Loucy (cell line): ENCODE results near the gene NHS.

ENCODE experiments used
- H2AFZ ChIP-seq: fragments of 200-600 bp; sonication (generic); 2 replicates; pipeline ENCODE4 v1.6.0; 2016; ENCODE audit warnings: antibody characterized with exemption, mild to moderate bottlenecking, low read length, moderate library complexity
- H3F3A ChIP-seq: fragments of 200-600 bp; 2 replicates; pipeline ENCODE4 v1.6.0; 2016; ENCODE audit warnings: antibody characterized with exemption, low read depth, mild to moderate bottlenecking
- H3K27me3 ChIP-seq: fragments of 200-600 bp; sonication (generic); 2 replicates; pipeline ENCODE4 v1.6.1; 2014; ENCODE audit warnings: low read length, mild to moderate bottlenecking; ENCODE audit not compliant: insufficient read depth, poor library complexity, severe bottlenecking
- H3K36me3 ChIP-seq: fragments of 200-600 bp; sonication (generic); 2 replicates; pipeline ENCODE4 v1.6.1; 2016; ENCODE audit warnings: low read length; ENCODE audit not compliant: insufficient read depth
- H3K4me1 ChIP-seq: fragments of 200-600 bp; sonication (generic); 2 replicates; pipeline ENCODE4 v1.5.1; 2014; ENCODE audit warnings: low read length, mild to moderate bottlenecking; ENCODE audit not compliant: insufficient read depth, poor library complexity, severe bottlenecking
- H3K4me2 ChIP-seq: fragments of 200-600 bp; sonication (generic); 2 replicates; pipeline ENCODE4 v1.6.0; 2014; ENCODE audit warnings: antibody characterized with exemption, low read length, low read depth, mild to moderate bottlenecking; ENCODE audit not compliant: poor library complexity, severe bottlenecking
- H3K4me3 ChIP-seq: fragments of 200-600 bp; sonication (generic); 2 replicates; pipeline ENCODE4 v1.5.1; 2014; ENCODE audit warnings: low read length, mild to moderate bottlenecking, mixed read lengths; ENCODE audit not compliant: poor library complexity, severe bottlenecking
- H3K79me2 ChIP-seq: fragments of 200-600 bp; sonication (generic); 2 replicates; pipeline ENCODE4 v1.6.1; 2014; ENCODE audit warnings: low read length; ENCODE audit not compliant: insufficient read depth
- H3K9ac ChIP-seq: fragments of 200-600 bp; sonication (generic); 2 replicates; pipeline ENCODE4 v1.6.0; 2014; ENCODE audit warnings: mild to moderate bottlenecking, low read depth, low read length, moderate library complexity; ENCODE audit not compliant: poor library complexity, severe bottlenecking
- H3K9me2 ChIP-seq: fragments of 200-600 bp; sonication (generic); replicated peaks from 2 replicates; pipeline ENCODE4 v1.6.1; 2016; ENCODE audit warnings: low read depth, low read length, mixed read lengths
- H3K9me3 ChIP-seq: fragments of 200-600 bp; sonication (generic); 2 replicates; pipeline ENCODE4 v1.6.1; 2014; ENCODE audit warnings: mild to moderate bottlenecking, antibody characterized with exemption, low read length, low read depth; ENCODE audit not compliant: insufficient read depth
- H4K20me1 ChIP-seq: fragments of 200-600 bp; sonication (generic); 2 replicates; pipeline ENCODE4 v1.6.0; 2014; ENCODE audit warnings: antibody characterized with exemption, low read length, mild to moderate bottlenecking; ENCODE audit not compliant: insufficient read depth, poor library complexity, severe bottlenecking
- EZH2phosphoT487 ChIP-seq: fragments of 200-600 bp; IDR thresholded peaks from 2 replicates; pipeline ENCODE4 v1.6.1; 2018; ENCODE audit warnings: antibody characterized with exemption, mild to moderate bottlenecking, moderate library complexity, borderline replicate concordance
- TF ChIP-seq, protein P1 (sequence below): fragments of 200-600 bp; sonication (generic); conservative IDR thresholded peaks from 2 replicates; pipeline ENCODE4 v1.5.1; 2014; ENCODE audit warnings: mild to moderate bottlenecking, antibody characterized with exemption, low read length

NHS gene

DNA sequence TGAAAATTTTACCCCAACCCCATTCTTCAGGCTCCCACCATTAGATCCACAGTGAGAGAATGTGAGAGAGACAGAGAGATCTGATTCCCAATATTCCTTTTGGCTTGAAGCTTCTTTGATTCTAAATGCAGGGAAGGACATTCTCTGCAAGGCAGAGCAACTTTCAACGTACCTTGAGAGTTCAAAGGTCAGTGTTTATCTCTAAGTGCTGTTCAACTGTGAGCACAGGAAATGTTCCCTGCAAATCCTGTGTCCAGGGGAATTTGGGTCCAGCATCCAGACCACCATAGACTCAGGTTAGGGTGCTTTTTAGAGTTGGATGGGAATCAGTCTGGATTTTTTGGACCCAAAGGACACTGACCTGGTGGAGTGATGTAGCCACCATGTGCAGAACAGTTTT, 97.4 kb downstream of the NHS start:
- no peaks in the 10 kb centered on the region for H3F3A ChIP-seq
- TF ChIP-seq, protein P1, sequence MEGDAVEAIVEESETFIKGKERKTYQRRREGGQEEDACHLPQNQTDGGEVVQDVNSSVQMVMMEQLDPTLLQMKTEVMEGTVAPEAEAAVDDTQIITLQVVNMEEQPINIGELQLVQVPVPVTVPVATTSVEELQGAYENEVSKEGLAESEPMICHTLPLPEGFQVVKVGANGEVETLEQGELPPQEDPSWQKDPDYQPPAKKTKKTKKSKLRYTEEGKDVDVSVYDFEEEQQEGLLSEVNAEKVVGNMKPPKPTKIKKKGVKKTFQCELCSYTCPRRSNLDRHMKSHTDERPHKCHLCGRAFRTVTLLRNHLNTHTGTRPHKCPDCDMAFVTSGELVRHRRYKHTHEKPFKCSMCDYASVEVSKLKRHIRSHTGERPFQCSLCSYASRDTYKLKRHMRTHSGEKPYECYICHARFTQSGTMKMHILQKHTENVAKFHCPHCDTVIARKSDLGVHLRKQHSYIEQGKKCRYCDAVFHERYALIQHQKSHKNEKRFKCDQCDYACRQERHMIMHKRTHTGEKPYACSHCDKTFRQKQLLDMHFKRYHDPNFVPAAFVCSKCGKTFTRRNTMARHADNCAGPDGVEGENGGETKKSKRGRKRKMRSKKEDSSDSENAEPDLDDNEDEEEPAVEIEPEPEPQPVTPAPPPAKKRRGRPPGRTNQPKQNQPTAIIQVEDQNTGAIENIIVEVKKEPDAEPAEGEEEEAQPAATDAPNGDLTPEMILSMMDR = no peak
- no peak for TF ChIP-seq EZH2phosphoT487
- no peaks in the 10 kb centered on the region for H3K9me2 ChIP-seq
- no peaks in the 10 kb centered on the region for H3K27me3 ChIP-seq
- no peak overlapping the region for H2AFZ ChIP-seq
- H3K4me3 ChIP-seq = no peak overlapping the region
- no peaks in the 10 kb centered on the region for H3K9me3 ChIP-seq
- H3K79me2 ChIP-seq = no peaks in the 10 kb centered on the region
- H3K9ac ChIP-seq = no peak overlapping the region
- H4K20me1 ChIP-seq = no peaks in the 10 kb centered on the region
- H3K4me2 ChIP-seq = no peak overlapping the region
- H3K36me3 ChIP-seq = no peaks in the 10 kb centered on the region
- no peaks in the 10 kb centered on the region for H3K4me1 ChIP-seq

DNA sequence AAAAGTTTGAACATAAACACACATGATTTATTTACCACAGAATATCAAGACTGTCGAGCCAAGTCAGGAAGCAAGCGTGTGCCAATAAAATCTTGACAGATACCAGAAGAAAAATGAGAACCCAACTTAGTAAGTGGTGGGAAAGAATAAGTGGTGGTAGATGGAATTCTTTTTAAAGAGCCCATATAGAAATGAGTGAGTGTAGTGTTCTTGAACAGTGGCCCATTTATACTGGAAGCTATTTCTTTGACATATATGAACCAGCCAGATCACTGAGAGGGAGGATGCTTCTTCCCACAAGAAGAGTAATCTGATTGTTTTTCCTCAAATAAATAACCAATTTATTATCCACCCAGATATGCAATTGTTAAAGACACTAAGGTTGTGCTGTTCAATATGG, 98.0 kb downstream of the NHS start:
- Histone ChIP-seq H3K9ac (no peak overlapping the region), H3K9me3 (no peaks in the 10 kb centered on the region), H3F3A (no peaks in the 10 kb centered on the region), H3K27me3 (no peaks in the 10 kb centered on the region), H4K20me1 (no peaks in the 10 kb centered on the region), H3K4me3 (no peak overlapping the region), H3K79me2 (no peaks in the 10 kb centered on the region), H3K4me1 (no peaks in the 10 kb centered on the region), H3K9me2 (no peaks in the 10 kb centered on the region), H2AFZ (no peak overlapping the region), H3K4me2 (no peak overlapping the region), H3K36me3 (no peaks in the 10 kb centered on the region)
- no peak for TF ChIP-seq EZH2phosphoT487
- TF ChIP-seq, protein P1 = no peak

DNA sequence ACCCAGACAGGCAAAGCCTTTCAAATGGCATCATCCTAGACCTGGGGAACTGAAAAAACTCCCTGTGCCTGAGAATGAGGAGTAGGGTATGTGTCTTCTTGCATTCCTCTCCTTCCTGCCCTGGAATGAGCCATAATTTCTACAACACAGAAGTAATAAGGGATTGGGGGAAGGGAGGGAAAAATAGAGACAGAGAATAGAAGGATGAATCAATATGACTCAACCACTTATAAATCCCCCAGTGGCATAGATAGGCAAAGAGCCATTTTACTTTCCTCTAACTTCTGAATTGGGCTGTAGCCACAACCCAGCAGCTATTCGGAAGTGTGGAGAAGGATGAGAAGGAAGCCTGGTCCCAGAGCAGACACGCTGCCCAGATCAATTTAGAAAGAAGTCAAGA, 99.9 kb downstream of the NHS start:
- H3K4me1 ChIP-seq = no peaks in the 10 kb centered on the region
- H3K4me2 ChIP-seq = no peak overlapping the region
- H3F3A ChIP-seq = no peaks in the 10 kb centered on the region
- no peak overlapping the region for H2AFZ ChIP-seq
- no peaks in the 10 kb centered on the region for H3K9me2 ChIP-seq
- H3K9me3 ChIP-seq = no peaks in the 10 kb centered on the region
- TF ChIP-seq, protein P1 = no peak
- no peak for TF ChIP-seq EZH2phosphoT487
- no peak overlapping the region for H3K9ac ChIP-seq
- H3K36me3 ChIP-seq = no peaks in the 10 kb centered on the region
- no peak overlapping the region for H3K4me3 ChIP-seq
- no peaks in the 10 kb centered on the region for H3K79me2 ChIP-seq
- H3K27me3 ChIP-seq = no peaks in the 10 kb centered on the region
- H4K20me1 ChIP-seq = no peaks in the 10 kb centered on the region
